GM19463 (cell line): ENCODE data around the gene AP4B1.
"Not testable (repeated sequence)": the region's sequence is repeated elsewhere in the genome, so short reads cannot be mapped to it uniquely, and the experiment has no call there.

Experiments used
- ATAC-seq: cut with Tn5 transposase; IDR thresholded peaks from one replicate; pipeline ENCODE4 v1.9.1; 2021; ENCODE audit warnings: mild to moderate bottlenecking, moderate library complexity; ENCODE audit not compliant: unreplicated experiment

Gene AP4B1

GRCh38 chr1:113904674-113905434, at the start of gene AP4B1, which contains the start of gene DCLRE1B:
Gene AP4B1, minus strand, starts transcription at chr1:113904799. Its CDS starts 82 bp downstream, at chr1:113904717.
Gene DCLRE1B, plus strand, starts transcription at chr1:113905326. Its CDS starts 261 bp downstream, at chr1:113905587.
- peak; percentile 87 for ATAC-seq

- ATAC-seq, result no peak
These were observed 47.1 kb upstream of the AP4B1 start for GRCh38 chr1:113951719-113952118.

- ATAC-seq, result no peak
These were observed 46.3 kb upstream of the AP4B1 start for GRCh38 chr1:113950908-113951307.

- no peak for ATAC-seq
These were observed 44.4 kb upstream of the AP4B1 start for GRCh38 chr1:113949007-113949406.

- ATAC-seq, result not testable (repeated sequence)
These were observed 43.6 kb upstream of the AP4B1 start for GRCh38 chr1:113948151-113948550.

- no peak for ATAC-seq
These were observed 42.9 kb upstream of the AP4B1 start for GRCh38 chr1:113947388-113948107.

- no peak for ATAC-seq
These were observed 42.2 kb upstream of the AP4B1 start for GRCh38 chr1:113946678-113947387.

GRCh38 chr1:113946112-113946511, 41.5 kb upstream of the AP4B1 start:
- no peak for ATAC-seq

GRCh38 chr1:113945329-113945728, 40.7 kb upstream of the AP4B1 start:
- ATAC-seq, result no peak

GRCh38 chr1:113943028-113943811, 38.6 kb upstream of the AP4B1 start:
- no peak for ATAC-seq

GRCh38 chr1:113942527-113942926, 37.9 kb upstream of the AP4B1 start:
- no peak for ATAC-seq

GRCh38 chr1:113941245-113941559, 36.6 kb upstream of the AP4B1 start:
- no peak for ATAC-seq

GRCh38 chr1:113940365-113941244, 36.0 kb upstream of the AP4B1 start:
- ATAC-seq, result peak; percentile 78

GRCh38 chr1:113938192-113938591, 33.6 kb upstream of the AP4B1 start:
- no peak for ATAC-seq

GRCh38 chr1:113937146-113937545, 32.5 kb upstream of the AP4B1 start:
- no peak for ATAC-seq

- ATAC-seq, result no peak
These were observed 31.4 kb upstream of the AP4B1 start for GRCh38 chr1:113935970-113936369.

GRCh38 chr1:113935176-113935575, 30.6 kb upstream of the AP4B1 start:
- no peak for ATAC-seq

- ATAC-seq, result no peak
These were observed 30.0 kb upstream of the AP4B1 start for GRCh38 chr1:113934511-113935055.

- no peak for ATAC-seq
These were observed 29.4 kb upstream of the AP4B1 start for GRCh38 chr1:113934006-113934405.

- no peak for ATAC-seq
These were observed 26.9 kb upstream of the AP4B1 start for GRCh38 chr1:113931451-113931851.
